NCI-H226 (cell line): ENCODE measurements around the gene ZBTB7C.

Source experiments
- DNase-seq: peaks from one replicate; pipeline ENCODE4 v3.0.0-alpha.2; 2015

ZBTB7C gene

DNA sequence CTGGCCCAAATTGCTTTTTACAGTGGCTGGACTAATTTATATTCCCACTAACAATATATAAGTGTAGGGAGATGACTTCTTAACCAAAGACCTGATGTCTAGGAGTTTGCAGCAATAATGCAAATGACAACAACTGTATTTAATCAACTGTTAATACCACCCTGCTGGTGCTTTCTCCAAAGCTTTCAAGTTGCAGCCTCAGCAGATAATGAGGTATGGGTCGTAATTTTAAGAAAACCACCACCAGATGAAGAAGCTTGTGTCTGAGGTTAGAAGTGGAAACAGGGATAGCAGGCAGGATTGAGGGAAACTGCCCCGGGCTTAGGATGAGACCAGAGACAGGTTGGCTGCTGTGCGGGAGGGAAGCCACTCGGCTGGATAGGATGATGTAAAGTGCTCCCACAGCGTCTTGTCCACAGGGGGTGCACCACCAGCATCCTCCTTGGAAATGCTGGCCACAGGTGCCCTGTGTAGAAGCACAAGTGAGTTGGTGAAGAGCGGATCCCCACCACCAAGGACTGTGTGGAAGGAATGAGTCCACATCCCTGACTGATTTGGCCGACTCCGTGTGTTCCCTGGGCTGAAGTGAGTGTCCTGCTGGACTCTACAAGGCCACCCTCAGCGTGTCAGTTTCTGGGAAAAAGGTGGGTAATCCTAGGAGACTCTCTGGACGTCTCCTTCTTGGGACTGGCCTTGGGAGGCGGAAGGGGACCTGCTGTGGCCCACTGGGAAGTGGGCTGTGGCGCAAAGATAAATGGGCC is 402.6 kb downstream of the ZBTB7C start:
- DNase-seq, result no peak

DNA sequence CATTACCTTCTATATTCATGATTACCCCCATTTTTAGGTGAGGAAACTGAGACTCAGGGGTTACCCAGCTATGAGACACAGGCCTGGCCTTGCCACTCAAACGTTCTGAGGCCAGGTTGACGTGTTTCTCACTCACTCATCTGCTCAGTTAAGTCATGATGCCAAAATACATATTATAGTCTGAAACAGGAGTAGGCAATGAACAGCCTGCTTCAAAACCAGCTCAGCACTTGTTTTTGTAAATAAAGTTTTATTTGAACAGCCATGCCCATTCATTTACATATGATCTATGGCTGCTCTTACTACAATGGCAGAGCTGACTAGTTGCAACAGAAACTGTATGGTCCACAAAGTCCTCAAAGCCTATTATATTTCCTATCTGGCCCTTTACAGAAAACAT is 404.6 kb downstream of the ZBTB7C start:
- no peak for DNase-seq

DNA sequence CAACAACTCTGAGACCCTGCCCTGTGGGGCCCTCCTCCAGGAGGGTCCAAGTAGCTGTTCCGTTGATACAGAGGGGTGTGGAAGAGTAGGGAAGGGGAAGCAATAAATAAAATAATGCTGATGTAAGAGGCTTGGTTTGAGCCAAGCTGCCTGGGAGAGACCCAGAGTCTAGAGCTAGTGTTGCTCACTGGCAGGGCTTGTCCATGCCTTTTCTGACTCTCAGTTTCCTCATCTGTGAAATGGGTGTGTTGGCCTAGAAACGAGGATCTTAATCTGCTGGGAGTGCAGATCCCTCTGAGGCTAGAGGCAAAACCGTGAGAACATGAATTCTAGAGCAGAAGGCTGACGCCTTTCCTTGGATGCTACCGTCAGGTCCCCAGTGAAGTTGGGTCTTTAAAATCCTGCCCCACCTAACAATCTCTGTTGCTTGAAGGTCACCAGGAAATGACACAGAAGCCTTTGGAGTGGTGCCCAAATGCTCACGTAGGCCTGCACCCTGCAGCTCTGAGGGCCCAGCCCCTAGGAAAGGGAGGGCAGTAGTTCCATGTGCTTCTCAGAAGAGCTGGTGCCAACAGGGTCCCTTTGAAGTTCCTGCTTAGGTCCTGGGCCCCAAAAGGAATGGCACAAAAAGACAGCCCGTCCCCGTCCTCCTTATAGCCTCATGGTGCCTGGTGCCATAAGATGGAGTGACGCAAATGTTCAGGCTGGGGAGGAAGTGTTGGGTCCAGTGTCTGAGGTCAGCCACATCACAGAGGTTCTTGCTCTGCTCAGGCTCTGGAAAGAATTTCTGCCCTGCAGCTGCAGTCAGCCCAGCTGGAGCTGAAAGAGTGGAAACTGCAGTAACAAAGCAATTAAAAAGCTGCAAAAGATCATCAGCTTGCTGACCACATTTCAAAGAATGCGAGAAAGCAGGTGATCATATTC is 405.5 kb downstream of the ZBTB7C start:
- DNase-seq, result peak; percentile 25

DNA sequence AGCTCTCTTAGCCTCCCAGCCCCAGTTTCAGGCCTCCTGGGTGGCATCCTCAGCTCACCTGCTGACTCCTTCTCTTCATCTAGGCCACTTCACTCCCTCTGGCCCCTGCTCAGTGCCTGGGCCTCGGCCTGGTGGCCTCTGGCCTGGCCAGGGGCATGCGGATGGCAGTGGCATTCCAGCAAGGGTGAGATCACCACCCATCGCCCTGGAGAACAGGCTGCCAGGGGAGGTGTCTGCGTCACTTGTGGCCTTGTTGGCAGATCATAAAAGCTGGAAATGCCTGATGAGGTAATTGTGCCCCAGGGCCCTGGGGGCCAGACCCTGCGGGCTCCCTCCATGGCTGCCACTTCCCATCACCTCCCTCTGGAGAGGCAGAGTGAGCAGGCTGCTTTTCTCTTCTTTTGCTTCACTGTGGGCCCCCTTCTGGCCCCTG is 406.2 kb downstream of the ZBTB7C start:
- DNase-seq, result peak; percentile 85

DNA sequence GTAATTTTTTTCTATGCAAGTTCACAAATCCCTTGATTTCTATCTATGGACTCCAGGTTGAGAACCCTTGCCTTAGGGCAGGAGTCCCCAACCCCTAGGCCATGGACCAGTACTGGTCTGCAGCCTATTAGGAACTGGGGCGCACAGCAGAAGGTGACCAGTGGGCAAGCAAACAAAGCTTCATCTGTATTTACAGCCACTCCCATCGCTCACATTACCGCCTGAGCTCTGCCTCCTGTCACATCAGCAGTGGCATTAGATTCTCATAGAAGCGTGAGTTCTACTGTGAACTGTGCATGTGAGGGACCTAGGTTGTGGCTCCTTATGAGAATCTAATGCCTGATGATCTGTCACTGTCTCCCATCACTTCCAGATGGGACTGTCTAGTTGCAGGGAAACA is 408.5 kb downstream of the ZBTB7C start:
- DNase-seq, result no peak

DNA sequence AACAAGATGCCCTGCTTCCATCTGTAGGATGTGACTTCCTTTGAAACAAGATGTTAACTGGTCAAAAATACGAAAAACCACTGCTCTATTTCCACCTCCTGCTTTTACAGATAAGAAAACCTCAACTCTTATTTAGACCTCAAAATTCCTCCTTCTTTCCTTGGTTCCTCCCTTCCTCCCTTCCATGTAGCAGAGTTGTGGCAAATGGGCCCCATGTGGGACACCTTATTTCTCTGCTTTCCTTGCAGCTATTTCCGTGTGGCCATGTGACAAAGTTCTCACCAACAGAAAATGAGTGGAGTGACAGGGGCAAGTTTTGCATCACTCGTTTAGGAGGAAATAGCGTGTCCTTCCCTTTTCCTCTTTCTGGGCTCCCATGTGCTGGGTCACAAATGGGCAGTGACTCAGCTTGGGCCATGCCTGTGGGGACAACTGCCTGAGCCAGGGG is 409.4 kb downstream of the ZBTB7C start:
- no peak for DNase-seq

DNA sequence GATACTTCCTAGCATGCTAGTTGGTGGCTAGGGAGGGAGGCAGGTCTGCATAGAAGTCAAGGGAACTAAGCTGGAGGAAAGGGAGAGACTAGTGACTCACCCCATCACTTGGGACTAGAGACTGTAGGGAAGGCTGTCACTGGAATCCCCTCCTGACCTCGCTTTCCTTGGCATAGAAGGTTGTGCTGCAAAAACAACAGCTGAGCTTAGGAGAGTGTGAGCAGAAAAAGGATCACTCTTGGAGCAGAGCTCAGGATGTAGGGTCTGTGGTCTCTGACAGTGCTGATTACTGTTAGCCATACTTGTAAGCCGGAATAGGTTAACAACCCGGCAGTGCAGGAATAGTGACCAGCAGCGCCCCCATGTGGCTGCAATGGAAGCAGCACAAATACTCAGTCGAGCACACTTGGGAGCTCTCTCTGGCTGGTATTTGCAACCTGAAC is 411.8 kb downstream of the ZBTB7C start:
- DNase-seq, result no peak

DNA sequence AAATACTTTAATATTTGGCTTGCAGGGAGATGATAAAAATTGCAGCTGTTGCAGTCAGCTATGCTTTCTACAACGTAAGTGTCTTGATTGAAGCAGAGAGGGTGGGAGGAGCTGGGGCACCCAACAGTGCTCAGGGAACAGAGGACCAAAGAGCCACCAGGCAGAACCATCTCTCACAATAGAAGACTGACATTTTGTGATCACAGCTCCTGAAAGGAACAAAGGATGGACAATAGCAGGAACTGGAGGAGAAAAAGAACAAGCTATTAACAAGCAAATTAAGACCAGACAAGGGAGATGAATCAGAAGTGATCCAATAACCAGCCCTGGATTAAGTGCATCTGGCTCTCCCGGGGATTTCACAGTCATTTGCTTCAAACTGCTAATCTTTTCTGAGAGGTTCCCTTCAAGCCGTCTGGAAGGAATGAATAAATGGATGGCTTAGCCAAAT is 413.1 kb downstream of the ZBTB7C start:
- DNase-seq, result no peak

DNA sequence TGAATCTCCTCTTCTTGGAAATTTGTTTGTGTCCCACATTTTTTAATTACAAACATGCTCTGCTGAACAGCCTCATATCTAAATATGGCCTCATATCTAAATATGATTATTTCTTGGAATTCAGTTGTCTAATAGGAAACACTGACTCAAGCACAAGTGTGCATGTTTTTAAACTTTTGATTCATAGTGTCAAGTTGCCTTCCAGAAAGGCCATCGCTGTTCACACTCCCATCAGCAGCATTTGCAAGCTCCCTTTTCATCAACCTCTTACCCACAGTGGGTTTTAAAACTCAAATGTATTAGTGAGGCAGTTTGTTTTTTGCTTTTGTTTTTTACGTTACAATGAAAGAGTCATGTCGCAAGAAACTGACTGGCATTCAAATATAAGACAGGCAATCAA is 413.5 kb downstream of the ZBTB7C start:
- DNase-seq, result no peak

DNA sequence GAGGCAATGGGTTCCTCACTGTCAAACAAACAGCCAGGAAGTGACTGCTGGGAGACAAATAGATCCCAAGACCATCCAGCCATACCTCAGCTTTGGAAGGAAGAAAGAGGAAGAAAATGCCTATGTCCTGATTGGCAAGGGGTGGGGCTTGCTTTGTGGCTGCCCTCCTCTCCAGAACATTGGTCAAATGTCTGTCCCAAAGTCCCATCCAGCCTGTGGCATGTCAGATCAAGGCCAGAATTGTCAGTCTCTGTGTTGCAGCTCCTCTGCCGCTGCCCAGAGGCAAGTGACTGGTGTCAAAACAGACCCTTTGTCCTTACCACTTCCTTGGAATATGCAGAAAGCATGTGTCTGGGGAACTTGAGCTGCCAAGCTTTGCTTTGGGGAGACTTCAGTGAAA is 415.8 kb downstream of the ZBTB7C start:
- DNase-seq, result no peak

DNA sequence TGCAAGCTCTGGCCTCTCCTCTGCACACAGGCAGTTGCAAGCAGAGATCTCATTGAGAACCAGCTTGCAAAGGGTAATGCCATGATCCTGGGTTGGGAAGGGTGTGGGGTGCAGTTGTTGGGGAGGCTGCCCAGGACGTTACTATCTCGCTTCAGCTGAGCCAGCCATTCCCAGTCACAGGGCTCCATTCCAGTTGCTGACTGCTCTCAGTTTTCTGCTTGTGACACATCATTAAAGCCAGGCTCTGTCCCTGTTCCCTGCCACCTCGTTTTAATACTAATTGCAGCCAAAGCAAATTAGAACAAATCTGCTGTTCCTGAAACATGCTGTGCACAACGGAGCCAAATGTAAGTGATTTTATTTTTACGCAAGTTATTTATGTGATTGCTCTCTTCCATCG is 416.2 kb downstream of the ZBTB7C start:
- DNase-seq, result no peak

DNA sequence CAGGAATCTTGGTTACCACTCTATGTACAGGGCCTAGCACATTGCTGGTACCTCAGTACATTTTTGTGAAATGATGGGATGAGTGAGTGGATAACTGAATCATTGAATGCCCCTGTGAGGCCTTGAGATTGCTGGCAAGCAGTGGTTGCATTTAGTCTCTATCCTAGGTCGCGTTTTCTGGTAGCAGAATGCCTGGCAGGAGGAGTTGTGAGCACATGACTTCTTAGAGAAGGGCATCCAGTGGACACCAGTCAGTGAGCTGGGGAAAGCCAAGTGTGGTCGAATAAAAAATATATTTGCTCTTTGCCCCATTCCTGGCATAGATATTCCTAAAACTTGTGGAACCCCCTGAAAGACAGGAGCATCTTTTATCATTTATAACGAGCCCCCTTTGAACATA is 416.9 kb downstream of the ZBTB7C start:
- DNase-seq, result no peak

DNA sequence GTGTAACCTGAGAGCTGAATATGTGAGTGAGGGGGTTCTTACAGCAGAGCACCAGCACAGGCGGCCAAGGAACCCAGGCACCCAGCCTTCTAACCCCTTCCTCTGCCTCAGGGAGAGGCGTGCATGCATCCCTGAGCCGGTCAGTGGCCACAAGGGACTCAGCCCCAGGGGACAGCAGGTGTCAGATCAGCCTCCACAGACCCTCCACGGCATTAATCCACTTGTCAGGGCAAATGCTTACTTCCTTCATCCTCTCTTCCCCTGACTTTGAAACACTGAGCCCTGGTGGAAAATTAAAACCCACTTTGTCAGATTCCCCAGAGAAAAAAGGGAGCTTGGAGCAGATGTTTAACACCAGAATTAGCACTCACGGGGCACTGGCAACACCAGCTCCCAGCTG is 418.2 kb downstream of the ZBTB7C start:
- no peak for DNase-seq

DNA sequence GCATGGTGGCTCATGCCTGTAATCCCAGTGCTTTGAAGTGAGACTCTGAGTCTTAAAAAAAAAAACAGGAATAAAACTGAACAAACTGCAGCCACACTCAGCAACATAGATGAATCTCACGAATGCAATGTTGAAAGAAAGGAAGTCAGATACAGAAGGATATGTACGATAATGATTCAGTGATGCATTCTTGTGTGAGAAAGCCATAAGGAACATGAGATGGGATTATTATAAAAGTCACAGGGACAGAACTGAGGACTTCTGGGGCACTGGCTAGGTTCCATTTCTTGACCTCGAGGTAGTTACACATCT is 421.8 kb downstream of the ZBTB7C start:
- no peak for DNase-seq

DNA sequence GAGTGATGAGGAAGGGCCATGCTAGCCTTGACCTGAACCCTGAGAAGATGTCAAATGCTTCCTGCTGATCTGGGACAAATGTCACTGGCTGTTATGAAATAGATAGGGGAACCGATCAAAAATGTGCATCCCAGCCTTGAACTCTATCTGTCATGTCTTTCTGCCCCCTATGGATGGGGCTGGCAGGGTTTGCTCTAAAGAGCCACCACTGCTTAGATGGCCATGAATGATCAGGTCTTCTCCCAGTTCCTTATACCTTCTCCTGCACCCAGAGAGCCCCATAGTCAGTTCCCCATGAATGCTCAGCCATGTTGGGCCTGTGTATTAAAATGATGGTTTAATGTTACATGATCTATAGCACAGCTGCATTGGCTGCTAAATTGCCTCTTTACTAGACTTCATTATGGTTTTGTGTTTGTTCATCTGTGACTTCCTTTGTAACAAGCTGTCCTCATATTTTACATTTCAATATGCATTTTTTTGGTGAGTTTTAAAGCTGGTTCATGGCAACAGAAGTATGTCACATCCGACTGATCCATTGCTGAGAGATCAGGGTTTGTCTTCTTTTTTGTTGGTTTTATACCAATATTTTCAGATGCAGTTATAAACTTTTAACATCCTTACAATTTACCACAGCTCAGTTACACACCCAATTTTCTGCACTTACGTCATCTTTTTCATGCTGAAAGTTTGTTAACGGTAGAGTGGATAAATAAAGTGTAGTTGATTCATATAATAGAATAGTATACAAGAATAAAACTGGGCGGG is 422.4 kb downstream of the ZBTB7C start:
- no peak for DNase-seq

DNA sequence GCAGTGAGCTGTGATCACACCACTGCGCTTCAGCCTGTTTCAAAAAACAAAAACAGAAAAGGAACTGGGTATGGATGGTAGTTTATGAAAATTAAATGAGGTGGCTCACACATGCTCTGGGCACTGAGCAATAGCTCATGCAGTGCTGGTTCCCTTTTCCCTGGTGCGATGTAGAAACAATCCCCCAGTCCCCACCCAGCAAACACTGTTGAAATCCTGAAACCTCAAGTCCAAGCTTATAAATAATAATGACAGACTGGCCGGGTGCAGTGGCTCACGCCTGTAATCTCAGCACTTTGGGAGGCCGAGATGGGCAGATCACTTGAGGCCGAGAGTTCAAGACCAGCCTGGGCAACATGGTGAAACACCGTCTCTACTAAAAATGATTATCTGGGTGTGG is 423.3 kb downstream of the ZBTB7C start:
- DNase-seq, result no peak

DNA sequence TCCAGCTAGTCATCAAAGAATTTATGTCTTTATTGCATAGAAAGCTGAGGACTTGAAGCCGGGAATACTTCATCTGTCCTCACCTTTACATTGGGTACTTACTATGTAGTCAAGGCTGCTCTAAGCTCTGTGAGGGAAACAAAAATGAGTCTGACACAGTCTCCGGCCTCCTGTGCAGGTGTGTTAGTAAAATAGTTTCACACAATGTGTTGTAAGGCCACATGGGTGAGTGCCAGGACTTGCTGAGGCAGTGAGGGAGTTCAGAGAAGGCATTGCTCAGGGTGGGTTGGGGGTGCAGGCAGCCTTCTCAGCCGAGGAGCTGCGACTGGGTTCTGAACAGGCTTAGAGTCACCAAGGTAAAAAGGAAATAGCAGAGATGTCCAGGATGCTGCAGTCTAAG is 424.2 kb downstream of the ZBTB7C start:
- no peak for DNase-seq

DNA sequence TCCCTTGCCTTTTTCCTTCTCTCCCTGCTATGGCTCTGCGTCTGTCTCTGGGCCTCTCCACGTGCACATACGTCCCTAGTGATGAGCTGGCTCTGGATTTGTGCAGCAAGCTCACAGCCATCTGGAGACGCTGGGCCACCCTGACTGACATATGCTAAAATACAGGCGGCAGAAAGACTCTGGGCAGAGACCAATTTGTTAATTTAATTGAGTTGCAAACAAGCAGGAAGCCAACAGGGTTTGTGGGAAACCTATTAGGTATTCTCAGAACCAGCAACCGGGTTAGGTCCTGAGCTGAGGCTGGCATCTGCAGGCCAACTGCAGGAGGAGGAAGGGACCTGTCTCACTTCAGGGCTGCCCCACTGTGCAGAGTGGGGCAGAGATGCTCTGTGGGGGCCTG is 425.2 kb downstream of the ZBTB7C start:
- DNase-seq, result no peak

DNA sequence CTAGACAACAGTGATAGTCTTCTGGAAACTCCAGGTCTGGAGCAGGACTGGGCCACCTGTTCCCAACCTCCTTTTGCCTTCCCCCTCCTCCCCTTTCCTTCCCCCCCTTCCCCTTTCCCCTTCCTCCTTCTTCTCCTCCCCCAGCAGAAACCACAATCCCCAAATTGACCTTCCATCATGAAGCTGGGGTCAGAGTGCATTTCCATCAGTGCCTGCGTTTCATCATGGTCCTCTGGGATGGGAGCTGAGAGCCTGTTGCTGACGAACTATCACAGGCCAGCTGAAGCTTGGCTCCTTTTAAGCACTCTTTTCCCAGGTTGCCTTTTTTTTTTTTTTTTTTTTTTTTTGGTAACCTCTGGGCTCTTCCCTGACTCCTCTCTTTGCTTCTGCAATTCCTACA is 426.1 kb downstream of the ZBTB7C start:
- no peak for DNase-seq

DNA sequence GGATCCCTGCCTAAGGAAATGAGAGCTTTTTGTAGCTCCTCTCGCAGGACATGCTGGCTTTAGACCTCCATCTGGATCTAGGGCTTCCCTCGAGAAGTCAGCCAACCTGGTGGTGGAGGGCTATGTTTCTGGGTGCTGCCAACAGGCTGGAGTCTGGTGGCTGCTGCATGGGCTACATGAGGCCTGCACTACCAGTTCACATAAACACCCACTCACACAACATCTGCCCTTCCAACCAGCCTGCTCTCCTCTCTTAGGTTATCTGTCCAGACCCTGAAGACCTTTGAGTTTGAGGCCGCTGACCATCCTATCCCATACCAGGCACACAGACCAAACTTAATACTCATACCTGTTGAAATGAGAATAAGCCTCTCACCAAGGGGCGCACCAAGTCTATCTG is 427.4 kb downstream of the ZBTB7C start:
- no peak for DNase-seq

DNA sequence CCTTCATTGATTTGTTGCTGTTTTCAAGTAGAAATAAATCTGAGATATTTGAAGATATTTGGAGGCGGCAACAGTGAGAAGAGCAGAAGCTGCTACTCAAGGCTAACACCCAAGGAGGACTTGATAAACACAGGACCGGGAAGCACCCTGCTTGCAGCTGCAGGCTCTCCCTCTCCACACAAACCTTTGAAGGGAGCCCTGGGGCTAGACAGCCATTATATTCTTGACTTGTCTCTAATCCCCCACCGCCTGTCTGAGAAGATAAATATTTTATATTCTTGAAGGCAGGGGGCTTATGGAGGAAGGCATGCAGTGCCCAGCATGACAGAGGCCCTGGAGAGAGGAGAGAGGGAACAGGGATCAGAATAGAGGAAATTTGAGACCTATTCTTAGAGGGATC is 427.9 kb downstream of the ZBTB7C start:
- no peak for DNase-seq

DNA sequence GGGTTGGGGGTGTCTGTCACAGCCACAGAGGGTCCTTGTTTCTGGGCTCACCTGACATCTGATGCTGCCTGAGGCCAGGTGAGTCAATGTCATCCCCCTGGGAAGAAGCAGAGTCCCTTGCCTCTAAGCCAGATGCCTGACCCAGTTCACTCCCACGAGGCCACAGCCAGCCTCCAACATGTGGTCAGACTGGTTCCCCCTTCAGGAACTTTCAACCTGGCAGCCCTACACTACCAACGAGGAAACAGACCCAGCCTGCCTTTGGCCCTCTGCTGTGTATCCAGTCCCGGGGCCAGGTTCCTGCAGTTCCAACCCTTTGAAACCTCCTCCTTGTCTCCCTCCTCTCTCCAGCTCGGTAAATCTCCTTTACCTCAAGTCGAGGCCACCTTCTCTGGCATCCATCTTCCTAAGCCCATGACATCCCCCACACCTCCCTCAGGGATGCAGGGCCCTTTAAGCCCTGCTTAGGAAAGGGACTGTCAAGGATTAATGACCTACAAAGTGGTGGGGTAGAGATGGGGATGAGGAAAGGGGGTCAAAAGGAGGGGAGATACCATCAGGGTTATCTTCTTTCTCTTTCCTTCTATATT is 429.5 kb downstream of the ZBTB7C start:
- no peak for DNase-seq

DNA sequence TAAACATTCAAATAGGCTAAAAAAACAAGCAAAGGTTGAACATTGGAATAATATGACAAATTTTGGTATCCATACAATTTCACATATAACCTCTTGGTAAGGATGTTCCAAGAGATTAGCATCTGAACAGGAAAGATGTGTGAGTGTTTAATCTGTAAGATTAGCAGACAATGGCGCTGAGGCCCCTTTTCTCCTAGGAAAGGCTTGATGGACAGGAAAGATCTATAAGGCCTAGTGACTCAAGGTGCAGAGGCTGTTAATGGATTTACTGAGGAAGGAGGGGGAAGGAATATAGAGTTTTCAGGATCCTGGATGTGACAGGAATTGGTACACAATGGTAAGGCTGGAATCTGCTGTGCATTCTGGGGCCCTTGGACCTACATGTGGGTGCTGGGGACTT is 430.6 kb downstream of the ZBTB7C start:
- no peak for DNase-seq
